Chondrocyte (in vitro differentiated cells): ENCODE measurements around the gene EIF4EBP2. TPM values are rescaled to one million over a fixed set of nuclear protein-coding genes. Genes with fewer than 3 reads are reported as not detected.

Source experiments
- DNase-seq: peaks from one replicate; pipeline ENCODE4 v3.0.0; 2021; ENCODE audit warnings: mixed read lengths, low spot score
- H3K27ac Mint-ChIP-seq: one replicate; pipeline ENCODE4 v1.8.0; 2021; ENCODE audit warnings: mild to moderate bottlenecking, moderate library complexity, mixed read lengths; ENCODE audit not compliant: unreplicated experiment
- H3K27me3 Mint-ChIP-seq: 2 replicates; pipeline ENCODE4 v1.8.0; 2021; ENCODE audit warnings: low read depth, mixed read lengths
- H3K36me3 Mint-ChIP-seq: 2 replicates; pipeline ENCODE4 v1.8.0; 2021; ENCODE audit warnings: low read depth, mixed read lengths
- H3K4me1 Mint-ChIP-seq: 2 replicates; pipeline ENCODE4 v1.8.0; 2021; ENCODE audit warnings: low read depth, mild to moderate bottlenecking, mixed read lengths
- H3K4me3 Mint-ChIP-seq: one replicate; pipeline ENCODE4 v1.8.0; 2021; ENCODE audit warnings: mild to moderate bottlenecking, moderate library complexity, mixed read lengths; ENCODE audit not compliant: unreplicated experiment
- H3K9me3 Mint-ChIP-seq: 2 replicates; pipeline ENCODE4 v1.8.0; 2021; ENCODE audit warnings: low read depth, mixed read lengths
- total RNA-seq: library from RNA; stranded (reverse); gene quantifications from 3 replicates; pipeline ENCODE4 v1.2.1, GENCODE V29; 2021
- TF ChIP-seq, protein P1 (sequence below): fragments of 200-600 bp; sonication (generic); IDR thresholded peaks from 2 replicates; pipeline ENCODE4 v1.5.0; 2021; ENCODE audit warnings: antibody characterized with exemption, mild to moderate bottlenecking, moderate library complexity

Gene EIF4EBP2
- total RNA-seq, 1 donor from 2014 or later: 39.6 TPM

DNA sequence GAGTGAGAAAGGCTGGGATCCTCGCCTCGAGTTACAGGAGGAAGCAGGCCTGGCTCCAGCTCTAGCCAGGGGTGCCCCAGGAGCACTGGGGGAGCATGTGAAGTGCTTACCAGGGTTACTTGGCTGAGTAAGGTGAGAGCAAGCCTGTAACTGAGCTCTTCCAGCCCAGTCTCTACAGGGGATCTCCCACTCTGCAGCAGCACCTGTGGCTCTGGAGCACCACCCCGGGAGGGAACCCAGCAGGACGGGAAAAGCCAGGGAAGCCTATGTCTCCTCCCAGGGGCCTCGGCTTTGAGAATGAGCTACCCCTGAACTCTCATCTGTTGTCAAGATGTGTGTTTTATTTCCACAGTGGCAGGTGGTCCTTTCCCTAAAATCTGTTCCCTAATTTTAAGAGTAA, 32.1 kb upstream of the EIF4EBP2 start:
- Mint-ChIP-seq H3K4me3 (no peak overlapping the region), H3K27me3 (no peaks in the 10 kb centered on the region), H3K27ac (no peak overlapping the region), H3K4me1 (peaks cover 14% of the 10 kb centered on the region), H3K9me3 (no peaks in the 10 kb centered on the region), H3K36me3 (peaks cover 2% of the 10 kb centered on the region)
- TF ChIP-seq, protein P1, sequence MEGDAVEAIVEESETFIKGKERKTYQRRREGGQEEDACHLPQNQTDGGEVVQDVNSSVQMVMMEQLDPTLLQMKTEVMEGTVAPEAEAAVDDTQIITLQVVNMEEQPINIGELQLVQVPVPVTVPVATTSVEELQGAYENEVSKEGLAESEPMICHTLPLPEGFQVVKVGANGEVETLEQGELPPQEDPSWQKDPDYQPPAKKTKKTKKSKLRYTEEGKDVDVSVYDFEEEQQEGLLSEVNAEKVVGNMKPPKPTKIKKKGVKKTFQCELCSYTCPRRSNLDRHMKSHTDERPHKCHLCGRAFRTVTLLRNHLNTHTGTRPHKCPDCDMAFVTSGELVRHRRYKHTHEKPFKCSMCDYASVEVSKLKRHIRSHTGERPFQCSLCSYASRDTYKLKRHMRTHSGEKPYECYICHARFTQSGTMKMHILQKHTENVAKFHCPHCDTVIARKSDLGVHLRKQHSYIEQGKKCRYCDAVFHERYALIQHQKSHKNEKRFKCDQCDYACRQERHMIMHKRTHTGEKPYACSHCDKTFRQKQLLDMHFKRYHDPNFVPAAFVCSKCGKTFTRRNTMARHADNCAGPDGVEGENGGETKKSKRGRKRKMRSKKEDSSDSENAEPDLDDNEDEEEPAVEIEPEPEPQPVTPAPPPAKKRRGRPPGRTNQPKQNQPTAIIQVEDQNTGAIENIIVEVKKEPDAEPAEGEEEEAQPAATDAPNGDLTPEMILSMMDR: no peak
- no peak for DNase-seq

DNA sequence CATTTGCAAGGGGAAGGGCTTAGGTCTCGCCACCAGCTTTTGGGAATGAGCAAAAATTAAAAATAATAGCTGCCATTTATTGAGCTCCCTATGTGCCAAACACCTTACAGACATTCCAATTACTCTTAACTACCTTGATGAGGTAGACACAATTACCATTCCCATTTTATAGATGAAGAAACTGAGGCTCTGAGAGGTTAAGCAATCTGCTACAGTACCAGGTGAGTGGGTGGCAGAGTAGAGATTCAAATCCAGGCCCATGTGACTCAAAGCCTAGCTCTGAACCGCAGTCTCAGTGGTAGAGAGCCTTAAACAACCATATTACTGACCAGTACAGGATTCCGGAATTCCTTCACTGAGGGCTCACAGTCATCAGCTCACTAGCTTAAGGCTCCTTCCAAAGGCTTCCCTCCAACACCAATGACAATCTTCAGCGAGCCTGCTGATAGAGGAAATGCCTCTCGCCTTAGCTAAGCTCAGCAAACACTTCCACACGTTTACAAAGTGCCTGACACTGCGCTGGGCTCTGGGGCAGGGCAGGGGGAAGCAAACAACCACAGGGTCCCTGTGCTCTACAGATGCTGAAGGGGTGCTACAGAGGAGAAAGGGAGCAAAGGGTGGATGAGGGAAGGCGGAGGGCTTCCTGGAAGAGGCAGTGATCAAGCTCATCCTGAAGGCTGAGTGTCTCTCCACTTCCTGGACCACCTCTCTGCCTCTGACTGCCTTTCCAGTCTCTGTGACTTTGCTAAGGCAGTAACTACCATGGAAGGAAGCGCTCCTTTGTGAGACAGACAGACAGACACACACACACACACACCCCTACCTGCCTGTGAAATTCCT, 28.9 kb upstream of the EIF4EBP2 start:
- no peak overlapping the region for H3K27ac Mint-ChIP-seq
- no peak for DNase-seq
- no peaks in the 10 kb centered on the region for H3K27me3 Mint-ChIP-seq
- peaks cover 2% of the 10 kb centered on the region for H3K36me3 Mint-ChIP-seq
- H3K4me3 Mint-ChIP-seq: no peak overlapping the region
- TF ChIP-seq, protein P1: no peak
- peaks cover 3% of the 10 kb centered on the region for H3K9me3 Mint-ChIP-seq
- H3K4me1 Mint-ChIP-seq: peaks cover 24% of the 10 kb centered on the region

DNA sequence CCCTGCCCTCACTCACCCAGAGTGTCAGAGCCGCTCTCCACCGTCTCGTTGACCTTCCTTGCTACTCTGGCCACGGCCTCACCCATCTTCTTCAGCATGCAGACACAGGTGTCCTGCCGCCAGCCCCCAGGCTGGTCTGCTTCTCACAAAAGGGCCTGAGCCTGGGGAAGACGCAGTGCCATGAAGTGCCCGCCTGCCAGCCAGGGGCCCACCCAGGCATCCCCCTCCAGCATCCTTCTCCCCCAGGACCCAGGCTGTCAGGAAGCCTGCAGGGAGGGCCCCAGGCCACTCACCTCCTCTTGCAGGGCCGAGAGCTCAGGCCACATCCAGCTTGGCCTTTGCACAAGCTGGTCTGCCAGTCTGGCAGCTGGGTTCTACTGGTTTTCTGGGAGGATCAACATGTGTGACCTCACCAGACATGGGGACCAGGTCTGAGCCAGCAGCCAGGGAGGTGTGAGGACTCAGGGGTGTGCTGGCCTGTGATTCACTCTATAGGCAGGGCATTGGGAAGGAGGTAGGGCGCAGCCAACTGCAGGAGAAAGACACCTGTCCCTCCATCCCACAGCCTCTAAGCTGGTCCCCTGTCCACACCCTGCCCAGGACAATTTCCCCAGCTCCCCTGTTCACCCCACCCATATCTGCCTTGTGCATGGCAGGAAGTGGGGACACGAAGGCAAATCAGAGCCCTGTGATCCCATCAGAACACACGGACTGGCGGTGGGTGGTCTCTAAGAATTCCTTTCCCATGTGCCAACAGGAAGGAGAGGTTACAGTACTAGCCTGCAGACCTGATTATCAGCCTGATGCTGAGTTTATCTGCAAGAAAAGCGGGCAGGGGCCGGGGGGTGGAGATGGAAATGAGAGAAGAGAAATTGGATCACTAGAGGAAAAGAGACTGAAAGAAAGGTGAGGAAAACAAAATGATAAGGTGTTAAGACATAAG, 27.2 kb upstream of the EIF4EBP2 start:
- TF ChIP-seq, protein P1: no peak
- no peak overlapping the region for H3K27ac Mint-ChIP-seq
- H3K4me3 Mint-ChIP-seq: no peak overlapping the region
- H3K36me3 Mint-ChIP-seq: peaks cover 2% of the 10 kb centered on the region
- no peaks in the 10 kb centered on the region for H3K27me3 Mint-ChIP-seq
- peak; percentile 63 for DNase-seq
- peaks cover 31% of the 10 kb centered on the region for H3K4me1 Mint-ChIP-seq
- H3K9me3 Mint-ChIP-seq: peaks cover 3% of the 10 kb centered on the region

DNA sequence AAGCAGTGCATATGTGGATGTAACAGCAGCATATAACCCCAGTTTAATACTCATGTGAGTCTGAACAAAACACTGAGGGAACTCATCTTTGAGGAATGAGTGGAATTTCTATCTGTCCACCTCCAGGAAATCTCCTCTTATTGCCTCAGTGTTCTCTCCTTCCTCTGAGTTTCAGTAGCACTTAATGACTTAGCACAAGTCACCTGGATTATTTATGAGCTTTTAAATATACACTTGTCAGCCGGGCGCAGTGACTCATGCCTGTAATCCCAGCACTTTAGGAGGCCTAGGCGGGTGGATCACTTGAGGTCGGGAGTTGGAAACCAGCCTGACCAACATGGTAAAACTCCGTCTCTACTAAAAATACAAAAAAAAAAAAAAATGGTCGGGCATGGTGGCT, 25.8 kb upstream of the EIF4EBP2 start:
- H3K27me3 Mint-ChIP-seq: no peaks in the 10 kb centered on the region
- H3K9me3 Mint-ChIP-seq: peaks cover 3% of the 10 kb centered on the region
- DNase-seq: no peak
- no peak overlapping the region for H3K4me3 Mint-ChIP-seq
- peaks cover 35% of the 10 kb centered on the region for H3K4me1 Mint-ChIP-seq
- TF ChIP-seq, protein P1: no peak
- H3K36me3 Mint-ChIP-seq: peaks cover 2% of the 10 kb centered on the region
- peak overlapping the region; percentile 83 for H3K27ac Mint-ChIP-seq

DNA sequence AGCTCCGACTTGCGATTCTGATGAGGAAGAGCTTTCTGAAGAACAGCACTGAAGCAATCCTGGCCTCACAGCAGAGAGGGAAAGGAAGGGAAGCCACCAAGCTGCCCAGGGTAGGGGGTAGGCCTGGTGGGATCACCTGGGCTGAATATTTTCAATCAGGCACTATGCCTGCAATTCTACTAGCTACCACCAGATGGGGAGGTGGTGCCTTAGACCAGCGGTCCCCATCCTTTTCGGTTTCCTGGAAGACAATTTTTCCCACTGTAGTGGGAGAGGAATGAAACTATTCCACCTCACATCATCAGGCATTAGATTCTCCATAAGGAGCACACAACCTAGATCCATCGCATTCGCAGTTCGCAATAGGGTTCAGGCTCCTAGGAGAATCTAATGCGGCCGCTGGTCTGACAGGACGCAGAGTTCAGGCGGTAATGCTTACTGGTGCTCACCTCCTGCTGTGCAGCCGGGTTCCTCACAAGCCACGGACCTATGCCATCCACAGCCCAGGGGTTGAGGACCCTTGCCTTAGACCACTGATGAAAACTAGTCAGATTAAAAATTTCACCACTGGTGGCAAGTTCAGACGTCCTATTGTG, 24.3 kb upstream of the EIF4EBP2 start:
- H3K36me3 Mint-ChIP-seq: no peaks in the 10 kb centered on the region
- H3K4me3 Mint-ChIP-seq: no peak overlapping the region
- TF ChIP-seq, protein P1: peak; percentile 72
- peaks cover 35% of the 10 kb centered on the region for H3K4me1 Mint-ChIP-seq
- no peaks in the 10 kb centered on the region for H3K27me3 Mint-ChIP-seq
- H3K27ac Mint-ChIP-seq: no peak overlapping the region
- peaks cover 3% of the 10 kb centered on the region for H3K9me3 Mint-ChIP-seq
- DNase-seq: no peak
